Measurements from ENCODE around the gene FBXO17. TPM values are rescaled to one million over a fixed set of nuclear protein-coding genes. Genes with fewer than 3 reads are reported as not detected.

Gene FBXO17
- polyA plus RNA-seq, 1 donor from 2014 or later = not detected

GRCh38 chr19:38917921-38918491, 57.5 kb downstream of the FBXO17 start (continued):
- TF ChIP-seq, protein P1, sequence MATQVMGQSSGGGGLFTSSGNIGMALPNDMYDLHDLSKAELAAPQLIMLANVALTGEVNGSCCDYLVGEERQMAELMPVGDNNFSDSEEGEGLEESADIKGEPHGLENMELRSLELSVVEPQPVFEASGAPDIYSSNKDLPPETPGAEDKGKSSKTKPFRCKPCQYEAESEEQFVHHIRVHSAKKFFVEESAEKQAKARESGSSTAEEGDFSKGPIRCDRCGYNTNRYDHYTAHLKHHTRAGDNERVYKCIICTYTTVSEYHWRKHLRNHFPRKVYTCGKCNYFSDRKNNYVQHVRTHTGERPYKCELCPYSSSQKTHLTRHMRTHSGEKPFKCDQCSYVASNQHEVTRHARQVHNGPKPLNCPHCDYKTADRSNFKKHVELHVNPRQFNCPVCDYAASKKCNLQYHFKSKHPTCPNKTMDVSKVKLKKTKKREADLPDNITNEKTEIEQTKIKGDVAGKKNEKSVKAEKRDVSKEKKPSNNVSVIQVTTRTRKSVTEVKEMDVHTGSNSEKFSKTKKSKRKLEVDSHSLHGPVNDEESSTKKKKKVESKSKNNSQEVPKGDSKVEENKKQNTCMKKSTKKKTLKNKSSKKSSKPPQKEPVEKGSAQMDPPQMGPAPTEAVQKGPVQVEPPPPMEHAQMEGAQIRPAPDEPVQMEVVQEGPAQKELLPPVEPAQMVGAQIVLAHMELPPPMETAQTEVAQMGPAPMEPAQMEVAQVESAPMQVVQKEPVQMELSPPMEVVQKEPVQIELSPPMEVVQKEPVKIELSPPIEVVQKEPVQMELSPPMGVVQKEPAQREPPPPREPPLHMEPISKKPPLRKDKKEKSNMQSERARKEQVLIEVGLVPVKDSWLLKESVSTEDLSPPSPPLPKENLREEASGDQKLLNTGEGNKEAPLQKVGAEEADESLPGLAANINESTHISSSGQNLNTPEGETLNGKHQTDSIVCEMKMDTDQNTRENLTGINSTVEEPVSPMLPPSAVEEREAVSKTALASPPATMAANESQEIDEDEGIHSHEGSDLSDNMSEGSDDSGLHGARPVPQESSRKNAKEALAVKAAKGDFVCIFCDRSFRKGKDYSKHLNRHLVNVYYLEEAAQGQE (IDR thresholded peaks at IDR 0.05; ENCODE audit: borderline replicate concordance) = no peak
- no peak for TF ChIP-seq TAF1 (IDR thresholded peaks at IDR 0.05; ENCODE audit: low read depth)
- no peak for TF ChIP-seq POLR2AphosphoS5 (IDR thresholded peaks at IDR 0.05)

- no peaks in the 10 kb centered on the region for H3K79me2 ChIP-seq (replicated peaks; ENCODE audit: insufficient read depth, low read length)
- H4K20me1 ChIP-seq (ENCODE audit: insufficient read depth) = no peaks in the 10 kb centered on the region
- TF ChIP-seq SMC3 (conservative IDR thresholded peaks at IDR 0.05; ENCODE audit: poor library complexity) = no peak
- no peaks in the 10 kb centered on the region for H3K36me3 ChIP-seq (ENCODE audit: insufficient read depth, low read length)
- H3K9ac ChIP-seq (ENCODE audit: low read length) = no peak overlapping the region
- no peak overlapping the region for H2AFZ ChIP-seq (ENCODE audit: low read depth, low read length)
- no peaks in the 10 kb centered on the region for H3K9me3 ChIP-seq (ENCODE audit: low read length)
- no peaks in the 10 kb centered on the region for H3K27me3 ChIP-seq (ENCODE audit: insufficient read depth, low read depth, low read length)
- H3K9me2 ChIP-seq (ENCODE audit: insufficient read depth, low read length) = no peaks in the 10 kb centered on the region
- H3K4me2 ChIP-seq (ENCODE audit: low read length) = no peak overlapping the region
- no peak overlapping the region for H3K27ac ChIP-seq (ENCODE audit: low read length)
- no peak overlapping the region for H3K4me3 ChIP-seq (ENCODE audit: low read length)
- no peaks in the 10 kb centered on the region for H3F3A ChIP-seq (ENCODE audit: insufficient read depth, low read length, poor library complexity, severe bottlenecking)
Observed at GRCh38 chr19:38917516-38917915, 58.0 kb downstream of the FBXO17 start.

DNA sequence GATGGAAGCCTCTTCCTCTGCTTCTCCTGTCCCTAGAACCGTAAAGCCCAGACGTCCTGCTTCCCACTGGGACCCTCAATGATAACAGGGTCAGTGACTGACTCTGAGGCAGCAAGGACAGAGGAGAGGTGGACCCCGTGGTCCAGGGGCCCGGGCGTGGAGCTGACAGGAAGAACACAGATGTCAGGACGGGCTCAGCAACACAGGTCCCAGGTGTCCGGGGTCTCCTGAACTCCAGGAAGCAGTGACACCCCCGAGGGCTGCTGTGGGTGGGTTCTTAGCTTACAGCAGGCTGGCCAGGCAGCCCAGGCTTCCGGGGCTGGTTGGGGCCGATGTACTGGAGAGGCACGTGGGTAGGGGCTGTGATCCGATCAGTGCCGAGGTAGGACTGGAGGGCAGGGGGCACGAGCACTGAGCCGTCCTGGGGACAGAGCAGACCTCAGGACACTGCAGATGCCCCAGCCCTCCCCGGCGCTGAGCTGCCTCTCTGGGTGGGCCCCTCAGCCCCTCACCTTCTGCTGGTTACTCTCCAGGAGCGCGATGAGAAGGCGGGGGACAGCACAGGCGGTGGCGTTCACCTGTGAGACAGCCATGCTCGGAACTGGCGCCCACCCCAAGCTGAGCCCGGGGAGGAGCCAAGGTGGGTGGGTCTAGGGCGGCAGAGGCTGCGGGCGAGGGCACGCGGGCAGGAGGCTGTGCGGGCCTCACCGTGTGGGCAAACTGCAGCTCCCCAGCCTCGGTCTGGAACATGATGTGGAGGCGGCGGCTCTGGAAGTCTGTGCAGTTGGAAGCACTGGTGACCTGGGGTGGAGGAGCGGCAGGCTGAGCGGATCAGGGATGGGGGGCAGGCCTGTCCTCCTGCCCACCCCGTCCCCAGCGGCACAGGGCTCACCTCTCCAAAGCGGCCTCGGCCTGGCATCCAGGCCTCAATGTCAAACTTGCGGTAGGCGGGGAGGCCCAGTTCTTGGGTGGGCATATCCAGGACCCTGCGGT, 59.9 kb downstream of the FBXO17 start:
- Histone ChIP-seq H3K27ac (ENCODE audit: low read length) (no peak overlapping the region), H3K9me3 (ENCODE audit: low read length) (no peaks in the 10 kb centered on the region), H3K36me3 (ENCODE audit: insufficient read depth, low read length) (no peaks in the 10 kb centered on the region), H3K79me2 (replicated peaks; ENCODE audit: insufficient read depth, low read length) (no peaks in the 10 kb centered on the region), H3K4me2 (ENCODE audit: low read length) (no peak overlapping the region), H3K9ac (ENCODE audit: low read length) (no peak overlapping the region), H2AFZ (ENCODE audit: low read depth, low read length) (no peak overlapping the region), H3K27me3 (ENCODE audit: insufficient read depth, low read depth, low read length) (no peaks in the 10 kb centered on the region), H3K4me3 (ENCODE audit: low read length) (no peak overlapping the region), H3K9me2 (ENCODE audit: insufficient read depth, low read length) (no peaks in the 10 kb centered on the region), H3F3A (ENCODE audit: insufficient read depth, low read length, poor library complexity, severe bottlenecking) (no peaks in the 10 kb centered on the region), H4K20me1 (ENCODE audit: insufficient read depth) (no peaks in the 10 kb centered on the region)
- no peak for TF ChIP-seq EZH2 (IDR thresholded peaks at IDR 0.05; ENCODE audit: borderline replicate concordance, insufficient read depth, low read length, poor library complexity, severe bottlenecking)
- no peak for TF ChIP-seq POLR2AphosphoS5 (IDR thresholded peaks at IDR 0.05)
- no peak for TF ChIP-seq SMC3 (conservative IDR thresholded peaks at IDR 0.05; ENCODE audit: poor library complexity)
- TF ChIP-seq RAD21 (conservative IDR thresholded peaks at IDR 0.05) = no peak
- TF ChIP-seq, protein P2, sequence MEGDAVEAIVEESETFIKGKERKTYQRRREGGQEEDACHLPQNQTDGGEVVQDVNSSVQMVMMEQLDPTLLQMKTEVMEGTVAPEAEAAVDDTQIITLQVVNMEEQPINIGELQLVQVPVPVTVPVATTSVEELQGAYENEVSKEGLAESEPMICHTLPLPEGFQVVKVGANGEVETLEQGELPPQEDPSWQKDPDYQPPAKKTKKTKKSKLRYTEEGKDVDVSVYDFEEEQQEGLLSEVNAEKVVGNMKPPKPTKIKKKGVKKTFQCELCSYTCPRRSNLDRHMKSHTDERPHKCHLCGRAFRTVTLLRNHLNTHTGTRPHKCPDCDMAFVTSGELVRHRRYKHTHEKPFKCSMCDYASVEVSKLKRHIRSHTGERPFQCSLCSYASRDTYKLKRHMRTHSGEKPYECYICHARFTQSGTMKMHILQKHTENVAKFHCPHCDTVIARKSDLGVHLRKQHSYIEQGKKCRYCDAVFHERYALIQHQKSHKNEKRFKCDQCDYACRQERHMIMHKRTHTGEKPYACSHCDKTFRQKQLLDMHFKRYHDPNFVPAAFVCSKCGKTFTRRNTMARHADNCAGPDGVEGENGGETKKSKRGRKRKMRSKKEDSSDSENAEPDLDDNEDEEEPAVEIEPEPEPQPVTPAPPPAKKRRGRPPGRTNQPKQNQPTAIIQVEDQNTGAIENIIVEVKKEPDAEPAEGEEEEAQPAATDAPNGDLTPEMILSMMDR (IDR thresholded peaks at IDR 0.05; ENCODE audit: poor library complexity, severe bottlenecking) = no peak
- TF ChIP-seq TAF1 (IDR thresholded peaks at IDR 0.05; ENCODE audit: low read depth) = no peak
- no peak for TF ChIP-seq EP300 (conservative IDR thresholded peaks at IDR 0.05; ENCODE audit: poor library complexity, severe bottlenecking)
- TF ChIP-seq, protein P1 (IDR thresholded peaks at IDR 0.05; ENCODE audit: borderline replicate concordance) = no peak
- no peak for TF ChIP-seq MXI1 (conservative IDR thresholded peaks at IDR 0.05; ENCODE audit: poor library complexity, severe bottlenecking)

Data from neural cell (in vitro differentiated cells).